IMR-90 (cell line): ENCODE measurements around the gene FBXO44. TPM values are rescaled to one million over a fixed set of nuclear protein-coding genes. Genes with fewer than 3 reads are reported as not detected.
A peak's percentile ranks its signal among the peaks of the same experiment; 100 is the strongest.

ENCODE experiments used
- ATAC-seq: fragments of 200-7000 bp; cut with Tn5 transposase; 2 replicates; pipeline ENCODE4 v1.9.1; 2020; ENCODE audit warnings: low read depth, mild to moderate bottlenecking, moderate library complexity
- BruUV-seq: library from RNA; stranded (reverse); fragments of 400-500 nt; replicated peaks from 2 replicates; lab custom pipeline; 2021; lab: Mats Ljungman, UMichigan
- CTCF ChIA-PET: fragments of 300-600 bp; formaldehyde crosslinking; extraction: SDS; loops from one replicate; lab custom pipeline; 2021; ENCODE audit warnings: antibody characterized with exemption; lab: Yijun Ruan, JAX
- POLR2A ChIA-PET: fragments of 300-600 bp; sonication (Branson Sonifier 250); formaldehyde crosslinking; loops from one replicate; lab custom pipeline; 2022; ENCODE audit warnings: antibody characterized with exemption; ENCODE audit not compliant: unreplicated experiment; lab: Charles Lee
- DNase-seq: peaks from one replicate; pipeline ENCODE4 v3.0.0; 2013
- H2AFZ ChIP-seq: replicated peaks from 2 replicates; pipeline ENCODE3; 2013; ENCODE audit warnings: low read length, mild to moderate bottlenecking; ENCODE audit not compliant: poor library complexity
- H2AK5ac ChIP-seq: 2 replicates; pipeline ENCODE4 v1.6.1; 2013; ENCODE audit warnings: low read depth, low read length, inconsistent platforms
- H2AK9ac ChIP-seq: replicated peaks from 2 replicates; pipeline ENCODE3; 2013; ENCODE audit warnings: mild to moderate bottlenecking, low read depth, low read length, moderate library complexity; ENCODE audit not compliant: poor library complexity
- H2BK120ac ChIP-seq: 2 replicates; pipeline ENCODE4 v1.6.1; 2013; ENCODE audit warnings: low read depth, low read length, inconsistent platforms
- H2BK15ac ChIP-seq: 3 replicates; pipeline ENCODE4 v1.6.1; 2013; ENCODE audit warnings: low read depth, low read length, inconsistent platforms
- H2BK20ac ChIP-seq: 2 replicates; pipeline ENCODE4 v1.6.1; 2013; ENCODE audit warnings: low read depth, mild to moderate bottlenecking, inconsistent platforms, low read length, moderate library complexity
- H2BK5ac ChIP-seq: 2 replicates; pipeline ENCODE4 v1.6.1; 2013; ENCODE audit warnings: mild to moderate bottlenecking, low read depth, low read length, inconsistent platforms; ENCODE audit not compliant: poor library complexity, severe bottlenecking
- H3K14ac ChIP-seq: replicated peaks from 2 replicates; pipeline ENCODE4 v1.6.1; 2013; ENCODE audit warnings: low read depth, low read length, inconsistent platforms
- H3K18ac ChIP-seq: 2 replicates; pipeline ENCODE4 v1.6.1; 2013; ENCODE audit warnings: low read depth, low read length, control low read depth
- H3K23ac ChIP-seq: 2 replicates; pipeline ENCODE4 v1.6.1; 2013; ENCODE audit warnings: low read depth, low read length, inconsistent platforms
- H3K27ac ChIP-seq: 2 replicates; pipeline ENCODE4 v1.5.1; 2013; ENCODE audit warnings: mild to moderate bottlenecking, control low read depth, low read length; ENCODE audit not compliant: insufficient read depth
- H3K27me3 ChIP-seq: 2 replicates; pipeline ENCODE4 v1.6.1; 2013; ENCODE audit warnings: low read length; ENCODE audit not compliant: control insufficient read depth, insufficient read depth
- H3K36me3 ChIP-seq: 2 replicates; pipeline ENCODE4 v1.6.1; 2013; ENCODE audit warnings: low read length, mixed read lengths; ENCODE audit not compliant: control insufficient read depth, insufficient read depth
- H3K4ac ChIP-seq: 2 replicates; pipeline ENCODE4 v1.6.1; 2013; ENCODE audit warnings: low read depth, low read length, inconsistent platforms
- H3K4me1 ChIP-seq: 2 replicates; pipeline ENCODE4 v1.6.1; 2013; ENCODE audit warnings: low read length, mixed read lengths; ENCODE audit not compliant: control insufficient read depth, insufficient read depth
- H3K4me2 ChIP-seq: 2 replicates; pipeline ENCODE4 v1.6.1; 2013; ENCODE audit warnings: low read depth, mild to moderate bottlenecking, control low read depth, low read length, moderate library complexity
- H3K4me3 ChIP-seq: 2 replicates; pipeline ENCODE4 v1.5.1; 2013; ENCODE audit warnings: low read depth, mild to moderate bottlenecking, control low read depth, low read length, moderate library complexity; ENCODE audit not compliant: insufficient read depth
- H3K56ac ChIP-seq: 2 replicates; pipeline ENCODE4 v1.6.1; 2013; ENCODE audit warnings: low read length, inconsistent platforms; ENCODE audit not compliant: insufficient read depth; ENCODE audit errors: extremely low read depth
- H3K79me1 ChIP-seq, 2 experiments: 2 replicates each; pipeline ENCODE4 v1.6.1; 2013; ENCODE audit warnings: low read length in 2 of 2, inconsistent platforms in 1 of 2, low read depth in 1 of 2
- H3K9ac ChIP-seq: 2 replicates; pipeline ENCODE4 v1.6.1; 2013; ENCODE audit warnings: low read depth, low read length, control low read depth
- H3K9me1 ChIP-seq: 2 replicates; pipeline ENCODE4 v1.6.1; 2013; ENCODE audit warnings: low read length, inconsistent platforms; ENCODE audit not compliant: insufficient read depth
- H3K9me3 ChIP-seq: 2 replicates; pipeline ENCODE4 v1.6.1; 2013; ENCODE audit warnings: low read length; ENCODE audit not compliant: control insufficient read depth, insufficient read depth
- H4K20me1 ChIP-seq: 2 replicates; pipeline ENCODE4 v1.6.1; 2013; ENCODE audit warnings: low read length, inconsistent platforms; ENCODE audit not compliant: insufficient read depth
- H4K5ac ChIP-seq: 2 replicates; pipeline ENCODE4 v1.6.1; 2013; ENCODE audit warnings: mild to moderate bottlenecking, low read depth, low read length, control low read depth
- H4K8ac ChIP-seq, 2 experiments: 2 replicates each; pipeline ENCODE4 v1.6.1; 2013; ENCODE audit warnings: low read depth in 2 of 2, low read length in 2 of 2, control low read depth in 1 of 2, inconsistent platforms in 1 of 2
- H4K91ac ChIP-seq: 2 replicates; pipeline ENCODE4 v1.6.1; 2013; ENCODE audit warnings: low read depth, low read length, inconsistent platforms; ENCODE audit not compliant: insufficient read depth
- BHLHE40 ChIP-seq: fragments of 150-350 bp; IDR thresholded peaks from 2 replicates; pipeline ENCODE4 v1.6.1; 2016; ENCODE audit warnings: mild to moderate bottlenecking, low read depth, low read length
- CEBPB ChIP-seq: IDR thresholded peaks from 2 replicates; pipeline ENCODE4 v1.6.1; 2012; ENCODE audit warnings: low read depth, low read length, improper control_type of control experiment
- CHD1 ChIP-seq: IDR thresholded peaks from 2 replicates; pipeline ENCODE4 v1.6.1; 2012; ENCODE audit warnings: low read depth, low read length, improper control_type of control experiment
- CTCF ChIP-seq: conservative IDR thresholded peaks from 2 replicates; pipeline ENCODE4 v1.5.1; 2012; ENCODE audit warnings: mild to moderate bottlenecking, low read depth, low read length, improper control_type of control experiment
- FOS ChIP-seq: fragments of 150-350 bp; IDR thresholded peaks from 2 replicates; pipeline ENCODE4 v1.6.1; 2016; ENCODE audit warnings: low read depth, low read length
- MAFK ChIP-seq: IDR thresholded peaks from 2 replicates; pipeline ENCODE4 v1.6.1; 2012; ENCODE audit warnings: low read depth, low read length, improper control_type of control experiment
- MAZ ChIP-seq: IDR thresholded peaks from 2 replicates; pipeline ENCODE4 v1.6.1; 2012; ENCODE audit warnings: low read depth, mild to moderate bottlenecking, low read length, improper control_type of control experiment, moderate library complexity, borderline replicate concordance
- NFE2L2 ChIP-seq: fragments of 150-350 bp; IDR thresholded peaks from 2 replicates; pipeline ENCODE4 v1.6.1; 2016; ENCODE audit warnings: low read depth, mild to moderate bottlenecking, low read length
- RFX5 ChIP-seq: IDR thresholded peaks from 2 replicates; pipeline ENCODE4 v1.8.0; 2012; ENCODE audit warnings: low read depth, mild to moderate bottlenecking, low read length, moderate library complexity
- SMC3 ChIP-seq: fragments of 150-350 bp; IDR thresholded peaks from 2 replicates; pipeline ENCODE4 v1.6.1; 2016; ENCODE audit warnings: low read depth, mild to moderate bottlenecking, antibody characterized with exemption, low read length, moderate library complexity
- USF2 ChIP-seq: fragments of 150-350 bp; IDR thresholded peaks from 2 replicates; pipeline ENCODE4 v1.6.1; 2017; ENCODE audit warnings: mild to moderate bottlenecking, antibody characterized with exemption, low read length, low read depth
- WGBS, 2 experiments: methylation state at CpG; one replicate each; pipeline versions ENCODE4 v1.1.5 to v1.1.7; 2013; ENCODE audit warnings: missing lambda C conversion rate in 2 of 2; ENCODE audit not compliant: insufficient read length in 1 of 2; ENCODE audit errors: extremely low coverage in 2 of 2; 5-methylcytosine and 5-hydroxymethylcytosine counted together
- dilution Hi-C: fragments of 300-500 bp; cut with HindIII; formaldehyde crosslinking; loops from one replicate; pipeline ENCODE4 v1.14.3; 2018; ENCODE audit warnings: low sequenced_read_pairs; ENCODE audit not compliant: unreplicated experiment
- in situ Hi-C: fragments of 300-500 bp; cut with MboI; formaldehyde crosslinking; loops from 3 replicates; pipeline ENCODE4 v1.14.3; 2019; ENCODE audit warnings: low sequenced_read_pairs, inconsistent platforms, mixed read lengths
- intact Hi-C: fragments of 100-400 bp; cut with micrococcal nuclease; formaldehyde crosslinking; loops from 2 replicates; pipeline ENCODE4 v1.10.0; 2022
- polyA plus RNA-seq, 3 experiments: library from polyadenylated mRNA; depleted of rRNA; stranded (reverse); fragments of >200 nt; gene quantifications; 2 replicates each; pipeline ENCODE4 v1.2.3, GENCODE V29; 2012; ENCODE audit warnings: low replicate concordance in 1 of 3
- total RNA-seq: library from RNA; depleted of rRNA; stranded (reverse); fragments of >200 nt; gene quantifications from 2 replicates; pipeline ENCODE4 v1.2.3, GENCODE V29; 2012
- TF ChIP-seq, protein P1 (sequence below): fragments of 150-350 bp; IDR thresholded peaks from 2 replicates; pipeline ENCODE4 v1.6.1; 2016; ENCODE audit warnings: low read depth, mild to moderate bottlenecking, low read length, moderate library complexity, borderline replicate concordance

FBXO44 gene
- total and polyA plus RNA-seq, 2 of the 4 experiments (the other 2 are of a cell fraction) = 9.3 to 25.5 TPM

GRCh38 chr1:11654939-11655808, 497 bp downstream of the FBXO44 start:
- no peak overlapping the region for H2BK5ac ChIP-seq
- no peaks in the 10 kb centered on the region for H4K20me1 ChIP-seq
- H3K4me2 ChIP-seq = peak overlapping the region; percentile 96
- no peak overlapping the region; the same call in 1 of the 2 replicates for H3K18ac ChIP-seq
- ATAC-seq (peak; percentile 42), DNase-seq (no peak)
- H2AK9ac ChIP-seq = peak overlapping the region; percentile 52
- no peak overlapping the region for H2BK15ac ChIP-seq
- peak overlapping the region; percentile 84 for H3K9ac ChIP-seq
- peak overlapping the region in 1 of 2 experiments; percentile 63; a peak in 1 of 4 replicates for H4K8ac ChIP-seq
- H2BK20ac ChIP-seq = no peak overlapping the region
- intact Hi-C loops (loop anchor here (10.0 kb wide), 1 partner anchor 250 kb away; no protein-coding TSS in a partner anchor), dilution Hi-C loops (no loop called here), in situ Hi-C loops (loop anchor here (5.0 kb wide), 1 partner anchor 62 kb away; no protein-coding TSS in a partner anchor)
- H3K9me3 ChIP-seq = no peaks in the 10 kb centered on the region
- CTCF ChIA-PET = interaction anchor here (0.7 to 1.0 kb wide), 2 partner anchors 9 to 10 kb away, joined by 3 read pairs; partner anchors contain the start of gene FBXO6
- peak overlapping the region; percentile 39; the same call in 1 of the 2 replicates for H3K4ac ChIP-seq
- peaks cover 0 to 4% of the 10 kb centered on the region in 2 experiments; a peak in 1 of 4 replicates for H3K79me1 ChIP-seq
- H3K56ac ChIP-seq = no peak overlapping the region
- H3K27me3 ChIP-seq = peaks cover 6% of the 10 kb centered on the region; the same call in 1 of the 2 replicates
- H3K4me1 ChIP-seq = no peaks in the 10 kb centered on the region
- no peaks in the 10 kb centered on the region for H3K9me1 ChIP-seq
- no TSS peak for BruUV-seq
- no peak overlapping the region for H4K91ac ChIP-seq
- no peak overlapping the region for H2AK5ac ChIP-seq
- H2BK120ac ChIP-seq = no peak overlapping the region
- 9% methylated on average over 10 of the region's 45 CpGs; no CpG with 5 or more reads in 1 of the 2 experiments for WGBS, 2 experiments
- POLR2A ChIA-PET = interaction anchor here (1.0 kb wide), 1 partner anchor 9 kb away, joined by 3 read pairs; the partner anchor contains the start of gene FBXO6
- H3K23ac ChIP-seq = no peak overlapping the region
- peak overlapping the region; percentile 83 for H2AFZ ChIP-seq
- H3K14ac ChIP-seq = peak overlapping the region; percentile 59; the same call in 1 of the 2 replicates
- H3K27ac ChIP-seq = no peak overlapping the region; the same call in 1 of the 2 replicates
- 0 out of 2 replicates have a peak overlapping the region, but pooled peaks have one; percentile 35 for H4K5ac ChIP-seq
- H3K36me3 ChIP-seq = peaks cover 11% of the 10 kb centered on the region; the same call in 1 of the 2 replicates
- H3K4me3 ChIP-seq = peak overlapping the region; percentile 89
- TF ChIP-seq SMC3 = no peak
- TF ChIP-seq, protein P1, sequence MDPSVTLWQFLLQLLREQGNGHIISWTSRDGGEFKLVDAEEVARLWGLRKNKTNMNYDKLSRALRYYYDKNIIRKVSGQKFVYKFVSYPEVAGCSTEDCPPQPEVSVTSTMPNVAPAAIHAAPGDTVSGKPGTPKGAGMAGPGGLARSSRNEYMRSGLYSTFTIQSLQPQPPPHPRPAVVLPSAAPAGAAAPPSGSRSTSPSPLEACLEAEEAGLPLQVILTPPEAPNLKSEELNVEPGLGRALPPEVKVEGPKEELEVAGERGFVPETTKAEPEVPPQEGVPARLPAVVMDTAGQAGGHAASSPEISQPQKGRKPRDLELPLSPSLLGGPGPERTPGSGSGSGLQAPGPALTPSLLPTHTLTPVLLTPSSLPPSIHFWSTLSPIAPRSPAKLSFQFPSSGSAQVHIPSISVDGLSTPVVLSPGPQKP = no peak
- TF ChIP-seq MAFK = no peak
- TF ChIP-seq USF2 = no peak
- no peak for TF ChIP-seq CEBPB
- TF ChIP-seq MAZ = no peak
- TF ChIP-seq BHLHE40 = no peak
- TF ChIP-seq FOS = no peak
- no peak for TF ChIP-seq CTCF
- TF ChIP-seq NFE2L2 = no peak
- no peak for TF ChIP-seq CHD1
- no peak for TF ChIP-seq RFX5
